ENCODE measurements around the gene KRT81.

KRT81 gene

GRCh38 chr12:52314511-52314910 lies 23.2 kb upstream of the KRT81 start:
- TF ChIP-seq, protein P1, sequence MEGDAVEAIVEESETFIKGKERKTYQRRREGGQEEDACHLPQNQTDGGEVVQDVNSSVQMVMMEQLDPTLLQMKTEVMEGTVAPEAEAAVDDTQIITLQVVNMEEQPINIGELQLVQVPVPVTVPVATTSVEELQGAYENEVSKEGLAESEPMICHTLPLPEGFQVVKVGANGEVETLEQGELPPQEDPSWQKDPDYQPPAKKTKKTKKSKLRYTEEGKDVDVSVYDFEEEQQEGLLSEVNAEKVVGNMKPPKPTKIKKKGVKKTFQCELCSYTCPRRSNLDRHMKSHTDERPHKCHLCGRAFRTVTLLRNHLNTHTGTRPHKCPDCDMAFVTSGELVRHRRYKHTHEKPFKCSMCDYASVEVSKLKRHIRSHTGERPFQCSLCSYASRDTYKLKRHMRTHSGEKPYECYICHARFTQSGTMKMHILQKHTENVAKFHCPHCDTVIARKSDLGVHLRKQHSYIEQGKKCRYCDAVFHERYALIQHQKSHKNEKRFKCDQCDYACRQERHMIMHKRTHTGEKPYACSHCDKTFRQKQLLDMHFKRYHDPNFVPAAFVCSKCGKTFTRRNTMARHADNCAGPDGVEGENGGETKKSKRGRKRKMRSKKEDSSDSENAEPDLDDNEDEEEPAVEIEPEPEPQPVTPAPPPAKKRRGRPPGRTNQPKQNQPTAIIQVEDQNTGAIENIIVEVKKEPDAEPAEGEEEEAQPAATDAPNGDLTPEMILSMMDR (IDR thresholded peaks at IDR 0.05; ENCODE audit: control insufficient read depth, insufficient read depth, low read depth, low read length, missing control alignments), result no peak
- H3K4me3 ChIP-seq (ENCODE audit: control insufficient read depth, low read depth, low read length), result no peak overlapping the region
- no peak for DNase-seq (ENCODE audit: low read depth)

DNA sequence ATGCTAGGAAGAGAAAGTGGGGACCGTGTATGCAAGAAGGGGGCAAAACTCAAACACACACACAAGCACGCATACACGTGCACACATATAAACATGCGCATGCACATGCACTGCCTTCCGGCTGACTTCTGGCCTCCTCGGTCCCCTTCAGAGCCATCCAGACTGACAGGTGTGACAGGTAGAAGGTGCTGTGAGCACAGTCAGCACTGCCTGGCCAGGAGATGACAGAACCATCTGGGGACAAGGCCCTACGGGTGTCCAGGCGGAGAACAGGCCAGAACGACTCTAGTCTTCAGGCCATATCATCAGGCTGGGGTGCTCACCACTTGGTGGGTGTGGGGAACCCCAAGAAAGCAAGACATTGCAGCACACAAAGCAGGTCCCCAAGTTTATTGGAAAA lies 22.6 kb upstream of the KRT81 start:
- TF ChIP-seq, protein P1 (IDR thresholded peaks at IDR 0.05; ENCODE audit: control insufficient read depth, insufficient read depth, low read depth, low read length, missing control alignments), result no peak
- DNase-seq (ENCODE audit: low read depth), result no peak
- no peak overlapping the region for H3K4me3 ChIP-seq (ENCODE audit: control insufficient read depth, low read depth, low read length)

- no peak for DNase-seq (ENCODE audit: low read depth)
- H3K4me3 ChIP-seq (ENCODE audit: control insufficient read depth, low read depth, low read length), result no peak overlapping the region
- TF ChIP-seq, protein P1 (IDR thresholded peaks at IDR 0.05; ENCODE audit: control insufficient read depth, insufficient read depth, low read depth, low read length, missing control alignments), result no peak
Measured at GRCh38 chr12:52313461-52313860, 22.1 kb upstream of the KRT81 start.

- H3K4me3 ChIP-seq (ENCODE audit: control insufficient read depth, low read depth, low read length), result no peak overlapping the region
- TF ChIP-seq, protein P1 (IDR thresholded peaks at IDR 0.05; ENCODE audit: control insufficient read depth, insufficient read depth, low read depth, low read length, missing control alignments), result no peak
- DNase-seq (ENCODE audit: low read depth), result no peak
Measured at GRCh38 chr12:52312086-52312485, 20.8 kb upstream of the KRT81 start.

DNA sequence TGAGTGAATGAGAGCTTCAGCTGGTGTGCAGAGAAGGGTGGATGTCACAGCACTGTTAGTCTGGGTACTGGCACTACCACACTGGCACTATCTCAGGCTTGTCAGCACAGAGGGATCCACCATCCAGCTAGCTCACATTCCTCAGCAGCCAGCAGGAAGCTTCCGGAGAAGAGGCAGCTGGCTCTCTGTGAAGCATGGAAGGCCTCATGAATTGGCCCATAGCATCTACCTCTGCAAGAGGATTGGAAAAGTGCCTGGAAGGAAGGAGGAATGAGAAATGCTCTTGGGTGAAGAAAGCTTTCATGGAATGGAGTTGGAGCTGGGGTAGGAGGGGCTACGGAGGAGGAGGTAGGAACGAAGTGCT lies 19.9 kb upstream of the KRT81 start:
- TF ChIP-seq, protein P1 (IDR thresholded peaks at IDR 0.05; ENCODE audit: control insufficient read depth, insufficient read depth, low read depth, low read length, missing control alignments), result no peak
- H3K4me3 ChIP-seq (ENCODE audit: control insufficient read depth, low read depth, low read length), result no peak overlapping the region
- no peak for DNase-seq (ENCODE audit: low read depth)

DNA sequence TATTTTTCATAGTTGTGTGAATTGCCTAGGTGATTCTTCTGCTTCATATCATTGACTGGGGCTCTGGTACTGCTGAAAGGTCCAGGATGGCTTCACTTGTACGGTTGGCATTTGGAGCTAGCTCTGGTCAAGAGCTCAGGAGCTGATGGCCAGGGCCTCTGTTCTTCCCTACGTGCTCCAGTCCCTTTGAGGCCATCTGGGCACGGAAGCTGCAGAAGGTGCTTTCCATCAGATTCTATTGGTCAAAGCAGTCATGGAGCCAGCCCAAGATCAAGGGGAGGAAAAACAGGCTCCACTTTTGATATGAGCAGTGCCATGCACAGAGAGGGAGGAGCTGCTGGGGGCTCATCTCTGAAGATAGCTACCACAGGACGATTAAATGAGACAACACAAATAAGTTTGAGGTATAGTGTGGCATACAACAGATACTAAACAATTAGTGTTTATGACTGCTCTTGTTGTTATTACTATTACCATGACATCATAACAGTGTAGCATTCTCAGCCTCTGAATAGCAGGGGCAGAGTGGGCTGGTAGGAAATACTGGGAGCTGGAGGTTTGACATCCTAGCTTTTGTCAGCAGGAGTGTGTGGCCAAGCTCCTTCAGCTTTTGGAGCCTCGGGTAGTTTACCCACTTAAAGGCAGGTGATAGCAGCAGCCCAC lies 19.4 kb upstream of the KRT81 start:
- no peak overlapping the region for H3K4me3 ChIP-seq (ENCODE audit: control insufficient read depth, low read depth, low read length)
- TF ChIP-seq, protein P1 (IDR thresholded peaks at IDR 0.05; ENCODE audit: control insufficient read depth, insufficient read depth, low read depth, low read length, missing control alignments), result no peak
- no peak for DNase-seq (ENCODE audit: low read depth)

All from AG09309 (cell line).